GM13977 (cell line): ENCODE data around the gene TRIM68.

Experiments used
- DNase-seq: peaks from one replicate; pipeline ENCODE4 v3.0.0; 2012; ENCODE audit warnings: low spot score
- in situ Hi-C: fragments of 300-500 bp; cut with MboI; formaldehyde crosslinking; loops from one replicate; pipeline ENCODE4 v1.12.0; 2022; ENCODE audit warnings: low sequenced_read_pairs, low pct_unique_long_range_greater_than_20kb, mixed read lengths, inconsistent platforms; ENCODE audit not compliant: unreplicated experiment
- TF ChIP-seq, protein P1 (sequence below): IDR thresholded peaks from 2 replicates; pipeline ENCODE4 v1.5.1; 2012; ENCODE audit warnings: mild to moderate bottlenecking, control low read depth; ENCODE audit not compliant: insufficient read depth; ENCODE audit errors: extremely low read depth, missing control alignments

Gene TRIM68

DNA sequence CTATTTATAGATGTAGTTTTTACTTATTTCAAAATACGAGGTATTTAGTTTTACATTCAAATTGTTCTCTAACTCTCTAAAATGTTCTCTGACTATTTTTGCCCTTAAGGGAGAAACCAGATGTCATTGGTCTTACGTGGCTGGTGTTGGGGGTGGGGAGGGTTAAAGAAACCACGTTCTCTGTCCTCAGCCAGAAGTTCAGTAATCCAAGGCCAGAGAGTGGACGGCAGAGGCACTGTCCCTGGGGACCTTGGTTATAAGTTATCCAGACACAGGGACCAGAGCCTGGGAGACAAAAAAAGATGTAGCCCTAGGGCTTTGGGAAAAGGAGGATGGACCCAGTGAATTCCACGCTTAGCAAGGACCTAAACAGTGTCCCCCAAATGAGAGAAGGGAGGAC lies 35.0 kb upstream of the TRIM68 start:
- in situ Hi-C loops = loop anchor here (25.0 kb wide), 1 partner anchor 344 kb away; the partner anchor contains the start of gene OR51L1
- DNase-seq = no peak
- TF ChIP-seq, protein P1, sequence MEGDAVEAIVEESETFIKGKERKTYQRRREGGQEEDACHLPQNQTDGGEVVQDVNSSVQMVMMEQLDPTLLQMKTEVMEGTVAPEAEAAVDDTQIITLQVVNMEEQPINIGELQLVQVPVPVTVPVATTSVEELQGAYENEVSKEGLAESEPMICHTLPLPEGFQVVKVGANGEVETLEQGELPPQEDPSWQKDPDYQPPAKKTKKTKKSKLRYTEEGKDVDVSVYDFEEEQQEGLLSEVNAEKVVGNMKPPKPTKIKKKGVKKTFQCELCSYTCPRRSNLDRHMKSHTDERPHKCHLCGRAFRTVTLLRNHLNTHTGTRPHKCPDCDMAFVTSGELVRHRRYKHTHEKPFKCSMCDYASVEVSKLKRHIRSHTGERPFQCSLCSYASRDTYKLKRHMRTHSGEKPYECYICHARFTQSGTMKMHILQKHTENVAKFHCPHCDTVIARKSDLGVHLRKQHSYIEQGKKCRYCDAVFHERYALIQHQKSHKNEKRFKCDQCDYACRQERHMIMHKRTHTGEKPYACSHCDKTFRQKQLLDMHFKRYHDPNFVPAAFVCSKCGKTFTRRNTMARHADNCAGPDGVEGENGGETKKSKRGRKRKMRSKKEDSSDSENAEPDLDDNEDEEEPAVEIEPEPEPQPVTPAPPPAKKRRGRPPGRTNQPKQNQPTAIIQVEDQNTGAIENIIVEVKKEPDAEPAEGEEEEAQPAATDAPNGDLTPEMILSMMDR = no peak

DNA sequence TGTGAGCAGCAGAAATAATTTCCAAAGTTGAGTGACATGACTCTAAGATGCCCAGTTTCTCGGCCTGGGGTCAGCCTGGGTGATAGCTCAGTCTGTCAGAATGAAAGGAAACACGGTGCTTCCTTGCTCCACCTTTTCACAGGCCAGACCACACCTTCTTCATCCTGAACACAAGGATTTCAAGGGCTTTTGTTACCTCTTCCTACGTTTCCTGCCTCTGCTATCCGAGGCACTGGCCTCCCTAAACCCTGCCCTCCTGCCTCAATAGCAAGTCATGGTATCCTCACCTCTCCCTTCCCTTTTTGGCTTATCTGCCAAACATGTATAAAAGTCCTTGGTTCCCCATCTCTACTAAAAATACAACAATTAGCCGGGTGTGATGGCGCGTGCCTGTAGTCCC lies 34.0 kb upstream of the TRIM68 start:
- TF ChIP-seq, protein P1 = no peak
- DNase-seq = no peak
- in situ Hi-C loops = loop anchor here (25.0 kb wide), 1 partner anchor 345 kb away; the partner anchor contains the start of gene OR51L1

- TF ChIP-seq, protein P1 = no peak
- no peak for DNase-seq
- in situ Hi-C loops = loop anchor here (25.0 kb wide), 1 partner anchor 346 kb away; the partner anchor contains the start of gene OR51L1
These were observed 33.5 kb upstream of the TRIM68 start for GRCh38 chr11:4641501-4641900.

GRCh38 chr11:4639931-4640330 lies 31.9 kb upstream of the TRIM68 start:
- in situ Hi-C loops = loop anchor here (25.0 kb wide), 1 partner anchor 347 kb away; the partner anchor contains the start of gene OR51L1
- DNase-seq = no peak
- TF ChIP-seq, protein P1 = no peak

DNA sequence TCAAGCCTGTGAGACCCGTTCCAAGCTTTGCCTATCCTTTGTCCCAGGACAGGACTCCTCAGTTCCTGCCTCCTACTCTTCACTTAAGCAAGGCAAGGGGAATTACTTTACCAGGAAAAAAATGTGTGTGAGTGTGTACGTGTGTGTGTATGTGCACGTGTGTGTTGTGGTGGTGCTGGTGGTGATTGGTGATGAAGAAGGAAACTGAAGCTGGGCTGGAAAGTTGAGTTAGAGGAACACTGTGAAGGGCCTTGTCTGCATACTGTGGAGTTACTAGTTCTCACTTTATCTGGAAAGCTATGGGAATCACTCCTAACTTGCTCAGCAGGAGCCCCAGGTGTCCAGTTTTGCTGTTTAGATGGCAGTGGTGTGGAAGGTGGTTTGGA lies 29.6 kb upstream of the TRIM68 start:
- in situ Hi-C loops = loop anchor here (25.0 kb wide), 1 partner anchor 350 kb away; the partner anchor contains the start of gene OR51L1
- TF ChIP-seq, protein P1 = no peak
- no peak for DNase-seq

GRCh38 chr11:4636962-4637661 lies 29.1 kb upstream of the TRIM68 start, which contains the start of gene OR51D1:
OR51D1 (plus strand) TSS chr11:4637477; CDS start chr11:4639791, 2,314 bp downstream.
- in situ Hi-C loops = loop anchor here (25.0 kb wide), 1 partner anchor 350 kb away; the partner anchor contains the start of gene OR51L1
- peak; percentile 59 for DNase-seq
- TF ChIP-seq, protein P1 = peak; percentile 96
